T-helper 22 cell (primary cell): ENCODE measurements around the gene RGS19.
"Not testable (repeated sequence)": the region's sequence is repeated elsewhere in the genome, so short reads cannot be mapped to it uniquely, and the experiment has no call there.

ENCODE experiments used
- DNase-seq: peaks from one replicate; pipeline ENCODE4 v3.0.0-alpha.2; 2020; ENCODE audit warnings: low read depth

Gene RGS19, protein sequence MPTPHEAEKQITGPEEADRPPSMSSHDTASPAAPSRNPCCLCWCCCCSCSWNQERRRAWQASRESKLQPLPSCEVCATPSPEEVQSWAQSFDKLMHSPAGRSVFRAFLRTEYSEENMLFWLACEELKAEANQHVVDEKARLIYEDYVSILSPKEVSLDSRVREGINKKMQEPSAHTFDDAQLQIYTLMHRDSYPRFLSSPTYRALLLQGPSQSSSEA

DNA sequence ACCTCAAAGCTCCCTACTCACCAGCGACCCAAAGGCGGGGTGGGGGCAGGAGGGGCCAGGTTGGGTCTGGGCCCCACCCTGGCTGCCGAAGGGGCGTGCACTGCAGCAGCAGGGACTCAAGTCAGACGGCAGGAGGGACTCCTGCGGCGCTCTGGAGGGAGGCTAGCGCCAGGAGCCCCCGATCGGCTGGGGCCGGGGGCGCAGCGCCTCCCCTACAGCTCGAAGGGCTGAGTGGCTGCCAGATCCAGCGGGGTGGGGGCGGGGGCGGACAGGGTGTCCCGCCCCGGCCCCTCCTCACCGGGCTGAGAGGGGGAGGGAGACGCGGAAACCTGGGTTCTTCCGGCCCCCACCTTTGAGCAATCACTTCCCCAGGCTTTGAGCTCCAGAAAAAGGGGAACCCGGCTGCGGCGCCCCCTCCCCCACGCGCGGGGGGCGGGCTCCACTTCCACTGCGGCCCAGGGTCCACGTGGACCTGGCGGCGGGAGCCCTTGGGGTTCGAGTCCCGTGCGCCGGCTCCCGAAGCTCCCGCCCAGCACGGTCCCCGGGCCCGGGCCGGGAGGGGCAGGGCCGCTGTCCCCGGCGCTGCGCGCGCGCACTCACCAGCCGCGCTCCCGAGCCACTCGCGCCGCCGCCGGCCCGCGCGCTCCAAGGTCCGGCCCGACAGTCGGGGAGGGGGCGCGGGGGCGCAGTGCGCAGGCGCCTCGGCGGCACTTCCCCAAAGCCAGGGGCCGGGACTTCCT lies at the start of gene RGS19:
TSS of gene RGS19 (minus strand) at position 246 of the 740 bp plus-strand sequence. CDS start 2,632 bp downstream, outside the sequence.
- DNase-seq: peak; percentile 69

DNA sequence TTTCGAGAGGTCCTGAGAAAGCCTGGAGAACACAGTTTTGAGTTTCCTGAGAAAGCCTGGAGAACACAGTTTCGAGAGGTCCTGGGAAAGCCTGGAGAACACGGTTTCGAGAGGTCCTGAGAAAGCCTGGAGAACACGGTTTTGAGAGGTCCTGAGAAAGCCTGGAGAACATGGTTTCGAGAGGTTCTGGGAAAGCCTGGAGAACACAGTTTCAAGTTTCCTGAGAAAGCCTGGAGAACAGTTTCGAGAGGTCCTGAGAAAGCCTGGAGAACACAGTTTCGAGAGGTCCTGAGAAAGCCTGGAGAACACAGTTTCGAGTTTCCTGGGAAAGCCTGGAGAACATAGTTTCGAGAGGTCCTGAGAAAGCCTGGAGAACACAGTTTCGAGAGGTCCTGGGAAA lies 44.2 kb upstream of the RGS19 start:
- not testable (repeated sequence) for DNase-seq

DNA sequence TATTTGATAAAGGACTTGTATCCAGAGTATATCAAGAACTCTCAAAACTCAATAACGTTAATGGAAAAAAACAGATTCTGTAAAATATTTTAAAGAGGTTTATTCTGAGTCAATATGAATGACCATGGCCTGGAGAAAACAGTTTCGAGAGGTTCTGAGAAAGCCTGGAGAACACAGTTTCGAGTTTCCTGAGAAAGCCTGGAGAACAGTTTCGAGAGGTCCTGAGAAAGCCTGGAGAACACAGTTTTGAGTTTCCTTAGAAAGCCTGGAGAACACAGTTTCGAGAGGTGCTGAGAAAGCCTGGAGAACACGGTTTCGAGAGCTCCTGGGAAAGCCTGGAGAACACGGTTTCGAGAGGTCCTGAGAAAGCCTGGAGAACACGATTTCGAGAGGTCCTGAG lies 43.6 kb upstream of the RGS19 start:
- not testable (repeated sequence) for DNase-seq

DNA sequence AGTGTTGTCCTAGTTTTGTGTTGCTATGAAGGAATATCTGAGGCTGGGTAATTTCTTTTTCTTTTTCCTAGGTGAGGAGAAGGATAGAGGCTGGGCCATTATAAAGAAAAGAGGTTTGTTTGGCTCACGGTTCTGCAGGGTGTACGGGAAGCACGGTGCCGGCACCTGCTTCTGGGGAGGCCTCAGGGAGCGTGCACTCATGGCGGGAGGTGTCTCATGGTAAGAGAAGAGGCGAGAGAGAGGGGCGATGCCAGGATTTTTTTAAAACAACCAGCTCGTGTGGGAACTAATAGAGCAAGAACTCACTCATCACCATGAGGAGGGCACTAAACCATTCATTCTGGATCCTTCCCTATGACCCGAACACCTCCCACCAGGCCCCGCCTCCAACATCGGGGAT lies 42.3 kb upstream of the RGS19 start:
- DNase-seq: no peak

DNA sequence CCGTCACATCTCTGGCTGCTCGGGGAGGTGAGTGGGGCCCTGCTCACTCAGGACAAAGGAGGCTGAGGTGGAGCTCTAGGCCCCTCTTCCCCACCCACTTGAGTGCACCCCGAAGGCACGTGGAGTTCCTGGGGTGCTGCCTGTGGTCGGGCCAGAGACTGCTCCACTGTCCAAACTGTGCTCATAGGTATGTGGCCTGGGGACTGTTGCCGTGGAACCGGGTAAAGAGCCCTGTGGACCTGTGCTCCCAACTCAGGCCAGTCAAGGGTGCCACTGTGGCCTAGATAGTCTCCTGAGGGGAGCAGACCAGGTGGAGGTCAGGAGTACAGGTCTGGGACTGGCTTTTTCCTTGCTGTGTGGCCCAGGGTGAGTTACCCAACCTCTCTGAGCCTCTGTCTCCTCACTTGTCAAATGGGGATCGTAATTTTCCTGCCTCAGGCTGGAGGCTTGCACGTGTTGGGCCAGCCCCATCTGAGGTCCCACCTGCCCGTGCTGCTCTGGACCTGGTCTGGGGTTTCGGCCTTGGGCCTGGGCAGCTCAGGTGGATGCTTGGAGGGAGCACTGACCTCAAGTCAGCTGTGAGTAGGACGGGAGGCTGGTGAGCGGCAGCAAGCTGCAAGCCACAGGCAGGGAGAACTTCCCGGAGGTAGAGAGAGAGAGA lies 40.5 kb upstream of the RGS19 start:
- no peak for DNase-seq

DNA sequence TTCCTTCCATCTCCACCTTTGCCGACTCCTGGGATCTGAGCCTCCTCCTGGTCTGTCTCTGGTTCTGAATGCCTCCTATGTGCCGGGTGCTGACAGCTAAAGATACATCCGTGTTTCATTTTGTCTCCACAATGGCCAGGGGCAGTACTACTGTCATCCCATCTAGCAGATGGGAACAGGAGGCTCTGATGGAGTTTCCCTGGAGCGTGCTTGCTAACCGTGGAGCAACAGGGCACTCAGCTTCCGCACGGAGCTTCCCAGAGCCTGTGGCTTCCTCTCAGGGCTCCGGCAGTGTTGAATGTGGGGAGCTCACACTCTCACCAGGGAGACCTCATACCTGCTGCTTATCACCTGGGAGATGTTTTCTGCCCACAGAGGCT lies 40.0 kb upstream of the RGS19 start:
- DNase-seq: no peak

DNA sequence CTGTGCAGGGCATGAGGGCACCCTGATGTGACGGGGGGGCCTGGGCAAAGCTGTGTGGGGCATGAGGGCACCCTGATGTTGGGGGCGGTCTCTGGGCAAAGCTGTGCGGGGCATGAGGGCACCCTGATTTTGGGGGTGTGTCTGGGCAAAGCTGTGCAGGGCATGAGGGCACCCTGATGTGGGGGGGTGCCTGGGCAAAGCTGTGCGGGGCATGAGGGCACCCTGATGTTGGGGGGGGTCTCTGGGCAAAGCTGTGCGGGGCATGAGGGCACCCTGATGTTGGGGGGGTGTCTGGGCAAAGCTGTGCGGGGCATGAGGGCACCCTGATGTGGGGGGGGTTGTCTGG lies 38.1 kb upstream of the RGS19 start:
- DNase-seq: not testable (repeated sequence)

DNA sequence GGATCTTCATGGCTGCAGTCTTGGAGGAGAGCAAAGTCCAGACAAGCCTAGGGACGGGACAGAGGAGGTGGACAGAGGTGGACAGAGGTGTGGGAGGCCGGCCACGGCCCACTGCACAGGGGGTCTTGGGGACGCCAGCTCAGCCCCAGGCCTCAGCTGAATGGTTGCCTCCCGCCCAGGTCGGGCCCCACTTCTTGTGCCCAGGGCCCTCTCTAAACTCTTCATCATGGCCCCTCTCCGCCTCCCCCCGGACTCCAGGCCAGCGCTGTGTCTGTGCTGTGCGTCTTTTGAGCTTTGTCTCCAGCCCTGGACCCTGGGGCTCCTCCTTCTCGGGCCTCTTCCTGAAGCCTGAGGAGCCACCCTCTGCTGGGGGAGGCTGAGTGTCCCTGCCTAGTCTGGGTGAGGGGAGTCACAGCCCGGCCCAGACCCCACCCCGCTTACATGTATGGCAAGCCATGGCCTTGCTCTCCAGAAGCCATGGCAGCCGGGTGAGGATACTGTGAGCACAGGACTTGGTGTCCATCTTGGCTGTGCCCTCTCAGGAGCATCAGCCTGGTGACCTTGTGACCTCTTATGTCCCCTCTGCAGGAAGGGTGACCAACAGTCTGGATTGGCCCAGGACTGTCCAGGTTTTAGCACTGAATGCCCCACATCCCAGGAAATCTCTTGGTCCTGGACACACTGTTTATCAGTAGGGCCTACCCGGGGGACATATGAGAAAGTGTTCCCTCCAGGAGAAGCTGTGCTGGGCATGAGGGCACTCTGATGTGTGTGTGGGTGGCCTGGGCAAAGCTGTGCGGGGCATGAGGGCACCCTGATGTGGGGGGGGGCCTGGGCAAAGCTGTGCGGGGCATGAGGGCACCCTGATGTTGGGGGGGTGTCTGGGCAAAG lies 37.5 kb upstream of the RGS19 start:
- no peak for DNase-seq

DNA sequence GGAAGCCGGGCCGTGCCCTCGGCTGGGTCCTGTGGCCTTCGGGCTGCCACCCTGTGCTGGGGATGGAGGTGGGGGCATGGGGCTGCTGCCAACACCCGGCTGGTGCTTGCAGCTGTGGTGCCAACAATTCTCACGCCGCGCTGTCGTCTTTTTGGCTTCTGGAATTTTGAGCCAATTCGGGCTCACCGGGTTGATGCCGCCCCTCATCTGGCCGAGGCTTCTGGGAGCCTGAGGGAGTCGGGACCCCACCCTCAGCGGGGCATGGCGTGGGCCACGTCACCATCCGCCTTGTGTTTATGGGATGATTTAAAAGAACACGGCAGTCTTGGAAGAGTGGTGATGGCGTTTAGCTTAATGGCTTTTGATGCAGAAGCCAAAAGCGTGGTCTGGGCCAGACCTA lies 36.7 kb upstream of the RGS19 start:
- DNase-seq: no peak

DNA sequence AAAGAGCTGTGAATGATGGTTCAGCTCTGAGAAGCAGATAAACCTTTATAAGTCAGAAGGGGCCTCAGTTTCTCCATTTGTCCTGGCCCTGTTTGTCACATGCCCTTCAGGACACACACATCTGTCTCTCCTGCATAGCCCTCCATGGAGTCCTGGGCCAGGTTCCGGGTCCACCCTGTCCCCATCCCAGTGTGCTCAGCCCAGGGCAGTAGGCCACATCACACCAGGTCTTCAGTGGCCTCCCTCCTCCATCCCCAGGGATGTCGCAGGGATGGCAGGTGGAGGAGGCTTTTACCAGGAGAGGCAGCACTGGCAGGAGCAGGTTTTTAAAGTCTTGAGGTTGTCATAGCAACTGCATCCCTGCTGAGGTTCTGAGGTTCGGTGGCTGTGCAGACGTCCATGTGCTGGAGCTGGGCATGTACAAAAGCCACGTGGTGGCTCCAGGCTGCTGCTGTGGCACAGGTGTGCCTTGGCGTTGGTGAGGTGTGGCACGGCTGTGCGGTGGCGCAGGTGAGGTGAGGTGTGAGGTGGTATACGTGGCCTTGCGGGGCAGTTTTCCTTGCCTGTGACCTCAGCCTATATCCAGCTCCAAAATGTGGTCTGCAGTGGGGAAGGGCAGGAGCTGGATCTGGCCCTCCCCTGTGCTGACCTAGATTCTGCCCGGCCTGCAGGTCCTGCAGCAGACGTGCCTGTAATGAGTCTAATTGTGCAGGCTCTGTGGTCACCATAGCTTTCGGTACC lies 36.0 kb upstream of the RGS19 start:
- DNase-seq: no peak

DNA sequence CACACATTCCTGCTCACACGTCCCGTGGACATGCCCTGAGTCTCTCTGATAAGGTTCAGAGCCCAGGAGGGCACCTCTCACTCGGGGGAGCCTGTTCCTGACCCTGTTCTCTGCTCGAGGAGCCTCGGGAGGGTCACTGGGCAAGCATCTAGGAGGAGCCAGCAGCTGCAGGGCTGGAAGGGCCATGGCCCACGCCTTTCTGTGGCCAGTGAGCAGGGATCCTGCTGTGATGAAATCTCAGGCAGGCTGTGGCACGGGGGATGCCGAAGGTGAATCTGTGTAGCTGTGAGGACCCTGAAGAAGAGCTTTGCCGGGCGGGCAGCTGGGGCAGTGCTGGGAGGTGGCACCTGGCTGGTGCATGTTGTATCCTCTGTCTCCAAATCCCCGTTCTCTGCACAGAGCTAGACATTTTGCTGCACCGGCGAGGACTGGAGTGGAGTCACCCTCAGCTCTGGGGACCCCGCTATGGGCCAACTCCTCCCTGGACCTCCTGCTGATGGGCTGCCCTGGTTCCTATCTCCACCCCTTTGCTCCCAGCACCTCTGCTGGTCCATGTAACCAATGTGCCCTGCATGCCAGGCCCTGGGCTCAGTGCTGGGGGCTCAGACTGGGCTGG lies 35.1 kb upstream of the RGS19 start:
- DNase-seq: no peak

DNA sequence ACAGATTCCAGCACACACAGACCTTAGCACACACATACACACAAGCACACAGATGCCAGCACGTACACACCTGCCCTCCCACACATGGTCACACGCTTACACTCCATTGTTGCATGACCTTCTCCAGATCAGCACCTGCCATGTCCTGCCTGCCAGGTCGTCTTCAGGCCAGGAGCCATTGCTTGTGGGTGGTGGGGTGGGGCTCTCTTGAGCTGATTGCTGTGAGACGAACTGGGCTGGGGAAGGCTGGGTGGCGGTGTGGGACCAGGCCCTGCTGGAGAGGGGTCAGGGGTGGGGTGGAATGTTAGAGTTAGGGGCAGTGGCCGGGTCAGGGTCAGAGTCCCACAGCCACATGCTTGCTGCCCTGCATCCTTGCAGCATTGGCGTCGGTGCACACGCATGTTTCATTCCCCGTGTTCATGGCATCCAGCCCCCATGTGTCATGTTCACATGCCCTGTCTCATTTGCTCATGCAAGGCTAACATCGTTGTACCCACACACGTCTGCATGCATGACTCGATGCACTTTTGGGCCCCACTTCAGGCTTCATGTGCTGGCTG lies 34.6 kb upstream of the RGS19 start:
- DNase-seq: no peak

DNA sequence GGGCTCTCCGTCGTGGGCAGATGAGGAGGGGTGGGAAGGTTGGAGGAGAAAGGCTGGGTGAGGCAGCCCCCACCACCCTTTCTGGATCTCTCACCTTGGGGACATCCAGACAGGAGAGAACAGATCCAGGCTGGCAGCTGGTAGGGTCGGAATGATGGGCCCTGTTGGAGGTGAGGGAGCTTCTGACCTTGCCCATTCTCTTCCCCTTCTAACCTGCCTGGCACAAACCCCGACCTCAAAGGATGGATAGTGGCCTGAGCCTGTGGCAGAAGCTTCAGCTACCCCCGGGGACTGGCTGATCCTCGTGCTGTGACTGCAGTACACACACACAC lies 34.1 kb upstream of the RGS19 start:
- DNase-seq: no peak

DNA sequence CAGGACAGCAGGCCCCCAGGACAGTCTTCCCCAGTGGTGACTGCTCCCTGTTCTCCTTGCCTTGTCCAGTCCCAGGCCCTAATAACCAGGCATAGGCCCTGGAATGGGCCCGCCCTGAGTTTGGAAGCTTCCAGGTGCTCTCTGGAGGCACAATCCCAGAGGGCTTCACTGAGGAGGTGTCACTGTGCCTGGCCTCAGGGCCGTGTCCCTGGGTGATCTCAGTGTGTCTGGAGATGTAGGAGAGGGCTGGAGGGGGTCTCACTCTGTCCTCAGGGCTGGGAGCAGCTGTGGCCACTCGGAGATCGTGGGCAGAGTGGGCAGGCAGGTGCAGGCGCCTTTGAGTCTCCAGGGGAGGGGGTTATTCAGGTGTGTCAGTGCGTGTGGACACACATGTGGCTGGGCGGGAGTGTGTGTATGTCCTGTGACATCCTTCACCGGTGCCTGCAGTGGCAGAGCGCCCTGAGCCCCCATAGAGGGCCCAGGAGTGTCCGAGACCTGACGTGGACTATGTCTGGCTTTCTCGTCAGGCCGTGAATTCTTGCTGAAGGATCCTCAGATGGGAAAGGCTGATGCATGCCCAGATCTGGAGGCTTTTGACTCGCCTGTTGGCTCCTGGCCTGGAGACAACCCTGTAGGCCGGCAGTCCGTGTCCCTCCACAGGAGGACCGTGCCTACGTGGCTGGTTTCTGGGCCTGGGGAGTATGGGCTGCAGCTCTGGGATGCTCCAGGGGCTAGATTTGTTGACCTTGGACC lies 33.5 kb upstream of the RGS19 start:
- no peak for DNase-seq

DNA sequence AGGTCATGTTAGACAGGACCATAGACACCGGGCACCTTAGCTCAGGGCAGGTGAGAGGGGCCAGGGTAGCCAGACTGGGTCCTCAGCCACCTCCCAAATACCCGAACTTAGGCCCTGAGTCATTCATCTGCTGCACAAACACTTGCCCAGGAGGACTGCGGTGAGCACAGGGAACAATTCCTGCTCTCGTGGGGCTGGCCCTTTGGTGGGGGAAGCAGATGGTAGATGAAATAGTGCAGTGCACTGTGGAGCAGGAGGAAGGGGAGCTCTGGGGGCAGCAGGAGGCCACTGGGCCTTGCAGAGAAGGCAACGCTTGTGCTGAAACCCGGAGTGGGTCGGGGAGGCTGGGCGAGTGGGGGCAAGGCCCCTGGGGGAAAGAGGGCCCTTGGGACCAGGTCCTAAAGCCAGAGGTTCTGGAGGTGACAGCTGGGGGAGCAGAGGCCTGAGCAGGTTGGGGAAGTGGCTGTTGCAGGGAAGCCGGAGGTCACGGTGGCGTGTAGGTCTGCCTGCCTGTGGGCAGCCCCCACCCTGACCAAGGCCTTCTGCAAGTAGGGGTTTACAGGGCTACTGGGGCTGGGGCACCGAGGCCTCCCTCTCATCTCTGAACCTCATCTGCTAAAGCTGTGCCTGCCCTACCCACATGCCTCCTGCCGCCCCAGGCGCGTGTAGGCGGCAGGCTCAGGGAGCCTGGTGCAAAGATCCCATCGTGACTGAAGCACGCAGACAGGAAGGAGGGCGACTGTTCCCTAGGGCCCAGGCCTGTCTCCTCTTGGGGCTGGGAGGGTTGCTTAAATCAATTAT lies 32.7 kb upstream of the RGS19 start:
- no peak for DNase-seq

DNA sequence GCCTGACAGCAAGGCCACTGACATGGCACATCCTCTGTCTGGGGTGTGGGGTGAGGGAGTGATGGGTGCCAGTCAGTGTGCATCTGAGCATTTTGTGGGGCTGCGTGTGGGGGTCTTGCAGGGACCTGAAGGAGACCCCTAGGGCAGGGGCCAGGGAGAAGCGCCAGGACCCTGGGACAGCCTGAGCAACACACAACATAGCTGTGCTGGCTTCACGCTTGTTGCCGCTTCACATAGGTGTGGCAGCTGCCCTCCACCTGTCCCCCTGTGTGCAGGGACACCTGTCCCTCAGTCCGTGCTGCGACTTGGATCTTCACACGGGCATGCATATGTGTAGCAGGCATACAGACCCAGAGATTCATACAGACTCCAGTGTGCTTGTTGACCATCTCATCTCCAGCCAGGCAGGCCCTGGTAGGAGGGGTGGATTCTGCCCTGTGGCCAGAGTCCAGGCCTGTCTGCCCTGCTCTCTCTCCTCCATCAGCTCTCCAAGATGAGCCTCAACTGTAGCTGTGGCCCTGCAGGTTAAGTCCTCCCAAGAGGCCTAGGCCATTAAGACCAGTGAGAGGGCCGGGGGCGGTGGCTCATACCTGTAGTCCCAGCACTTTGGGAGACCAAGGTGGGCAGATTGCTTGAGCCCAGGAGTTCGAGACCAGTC lies 31.2 kb upstream of the RGS19 start:
- DNase-seq: no peak

DNA sequence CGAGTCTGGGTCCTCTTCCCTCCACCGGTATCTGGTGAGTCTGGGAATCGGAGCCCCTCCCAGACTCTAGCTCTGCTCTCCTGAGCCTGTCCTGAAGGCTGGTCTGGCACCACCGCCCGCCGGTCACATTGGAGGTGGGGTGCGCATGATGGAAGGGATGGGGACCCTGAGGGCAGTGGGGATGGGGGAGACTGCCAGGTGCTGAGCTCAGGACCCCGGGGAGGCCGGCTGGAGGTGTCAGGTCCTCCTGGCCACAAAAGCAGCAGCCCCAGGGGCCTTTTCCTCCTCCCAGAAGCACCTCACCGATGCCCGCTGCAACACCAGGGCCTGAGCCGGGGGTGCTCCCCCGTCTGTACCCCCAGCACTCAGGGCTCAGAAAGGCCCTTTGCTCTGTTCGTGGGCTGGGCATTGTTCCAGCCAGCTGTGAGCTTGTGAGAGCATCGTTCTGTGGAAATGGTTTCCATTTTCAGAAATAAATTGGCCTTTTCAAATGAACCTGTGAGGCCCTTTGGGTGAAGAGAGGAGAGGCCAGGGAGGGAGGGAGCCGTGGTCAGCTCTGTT lies 30.6 kb upstream of the RGS19 start:
- DNase-seq: no peak
